Measurements from ENCODE around the gene B3GAT1.

B3GAT1 gene

DNA sequence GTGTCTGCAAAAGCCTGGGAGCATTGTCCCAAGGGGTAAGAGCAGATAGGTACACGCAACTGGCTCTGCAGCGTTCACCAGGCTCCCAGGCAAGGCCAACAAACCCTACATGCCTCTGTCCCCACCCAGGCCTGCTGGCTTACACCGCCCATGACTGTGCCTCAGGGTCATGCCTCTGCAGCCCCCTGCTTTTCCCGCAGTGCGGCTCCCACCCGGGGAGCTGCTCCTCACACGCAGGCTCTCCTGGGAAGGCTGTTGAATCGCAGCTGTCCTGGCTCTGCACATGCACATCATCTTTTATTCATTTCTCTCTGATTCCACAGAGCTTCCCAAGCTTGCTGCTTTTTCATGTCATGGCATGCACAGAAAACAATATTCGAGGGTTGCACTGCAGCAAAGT lies 29.2 kb upstream of the B3GAT1 start:
- no peak for DNase-seq

DNA sequence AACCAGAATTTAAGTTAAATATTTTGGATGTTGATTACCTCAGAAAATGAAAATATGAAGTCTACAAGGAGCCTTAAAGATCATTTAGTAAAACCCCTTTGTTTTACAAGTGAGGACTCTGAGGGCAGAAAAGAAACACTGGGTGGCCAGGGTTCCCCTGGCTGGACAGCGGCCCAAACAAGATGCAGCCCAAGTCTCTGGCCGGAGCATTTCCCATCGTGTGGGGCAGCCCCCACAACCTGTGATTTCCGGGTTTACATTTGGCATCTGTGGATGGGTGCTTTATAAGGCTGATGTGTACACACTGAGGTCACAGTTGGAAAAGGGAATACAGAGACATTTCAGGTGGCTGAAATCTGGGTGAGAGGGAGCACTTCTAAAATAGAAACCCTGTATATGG lies 28.8 kb upstream of the B3GAT1 start:
- no peak for DNase-seq

DNA sequence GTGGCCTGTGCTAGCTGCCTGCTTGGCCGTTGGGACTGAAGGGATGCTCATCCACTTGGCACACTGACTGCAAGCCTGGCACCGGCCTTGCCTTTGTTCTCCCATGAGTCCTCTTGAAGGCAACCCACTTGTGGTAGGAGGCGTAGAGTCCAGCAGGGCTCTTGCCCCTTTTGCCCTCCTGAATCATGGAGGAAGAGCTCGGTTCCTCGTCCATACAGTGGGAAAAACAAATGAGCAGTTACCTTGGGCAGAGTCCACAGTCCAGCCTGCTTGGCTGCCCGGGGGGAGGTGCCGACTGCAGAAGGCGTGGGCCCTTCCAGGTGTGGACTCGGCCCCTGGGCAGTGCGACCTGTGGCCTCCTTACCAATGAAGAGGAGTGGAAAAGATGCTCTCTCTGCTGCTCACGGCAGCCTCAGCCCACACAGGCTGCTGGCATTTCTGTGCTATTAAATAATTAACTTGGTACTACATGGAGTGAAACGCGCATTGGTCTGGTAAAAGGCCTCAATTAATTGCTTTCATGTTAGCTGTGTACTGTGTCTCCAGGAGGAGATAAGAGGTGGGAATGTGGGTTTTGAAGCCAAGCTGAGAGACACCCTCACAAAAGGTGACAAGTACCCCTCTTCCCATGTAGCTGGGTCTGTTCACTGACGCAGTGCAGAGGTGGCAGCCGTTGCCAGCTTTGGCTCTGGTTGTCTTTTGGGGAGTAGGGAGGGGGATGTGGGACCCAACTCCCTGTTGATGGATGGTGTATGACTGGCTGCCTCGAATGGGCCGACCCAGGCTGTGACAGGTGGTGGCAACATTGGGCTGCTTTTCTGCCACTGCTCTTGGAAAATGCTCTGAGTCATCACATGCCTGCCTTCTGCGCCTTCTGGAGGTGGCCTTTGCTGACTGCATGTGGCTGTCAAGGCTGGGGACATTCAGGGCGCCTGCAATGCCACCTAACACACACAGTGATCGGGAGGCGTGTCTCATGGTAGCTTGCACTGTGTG lies 26.8 kb upstream of the B3GAT1 start:
- DNase-seq: no peak

DNA sequence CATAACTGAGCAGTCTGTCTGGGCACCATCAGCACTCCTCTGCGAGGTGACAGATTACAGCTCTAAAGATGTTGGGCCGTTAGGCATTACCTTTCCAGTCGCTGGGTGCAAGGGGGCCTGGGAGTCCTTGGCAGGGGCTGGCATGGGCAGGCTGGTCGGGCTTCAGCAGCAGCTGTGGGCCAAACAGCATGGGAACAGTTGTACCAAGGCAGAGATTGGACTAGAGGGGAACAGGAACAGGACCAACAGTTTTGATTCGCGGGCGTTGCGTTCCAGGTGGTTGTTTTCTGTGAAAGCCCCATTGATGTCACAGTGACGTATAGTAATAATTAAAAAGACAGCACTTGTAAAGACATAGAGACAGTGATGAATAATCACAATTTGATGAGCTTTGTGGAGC lies 25.8 kb upstream of the B3GAT1 start:
- DNase-seq: no peak

DNA sequence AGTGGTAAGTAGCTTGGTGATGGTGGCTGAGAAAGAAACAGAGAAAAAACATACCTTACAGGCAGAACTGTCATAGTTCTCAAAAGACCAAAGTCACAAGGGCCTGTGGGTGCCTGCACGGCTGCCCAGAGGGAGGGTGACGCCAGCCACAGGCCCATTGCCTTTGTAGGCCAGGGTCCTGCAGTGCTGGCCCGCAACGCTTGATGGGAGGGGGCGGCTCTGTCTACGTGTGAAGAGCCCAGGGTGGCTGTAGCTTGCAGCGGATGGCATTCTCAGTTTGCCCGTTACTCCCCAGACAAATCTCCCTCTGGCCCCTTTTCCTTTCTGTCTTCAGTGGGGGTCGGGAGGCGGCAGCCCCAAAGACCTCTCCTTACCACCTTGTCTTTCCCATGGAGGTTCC lies 24.7 kb upstream of the B3GAT1 start:
- no peak for DNase-seq

DNA sequence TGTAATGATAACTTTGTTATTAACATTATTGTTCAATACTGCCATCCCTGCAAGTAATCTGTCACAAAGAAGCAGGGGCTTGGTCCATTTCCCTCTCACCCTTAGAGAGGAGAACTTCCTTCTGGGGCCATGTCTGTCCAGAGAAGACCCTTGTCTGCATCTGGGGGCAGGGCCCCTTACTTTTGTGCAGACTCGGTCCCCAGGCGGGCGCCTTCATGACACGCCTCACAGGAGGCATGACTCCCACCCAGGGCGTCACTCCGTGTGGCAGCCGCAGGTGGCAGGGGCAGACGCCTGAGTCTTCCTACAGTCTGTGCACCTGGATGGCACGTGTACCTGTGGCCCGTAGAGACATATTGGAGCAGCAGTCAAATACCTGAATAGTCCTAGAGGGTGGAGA lies 21.8 kb upstream of the B3GAT1 start:
- DNase-seq: no peak

DNA sequence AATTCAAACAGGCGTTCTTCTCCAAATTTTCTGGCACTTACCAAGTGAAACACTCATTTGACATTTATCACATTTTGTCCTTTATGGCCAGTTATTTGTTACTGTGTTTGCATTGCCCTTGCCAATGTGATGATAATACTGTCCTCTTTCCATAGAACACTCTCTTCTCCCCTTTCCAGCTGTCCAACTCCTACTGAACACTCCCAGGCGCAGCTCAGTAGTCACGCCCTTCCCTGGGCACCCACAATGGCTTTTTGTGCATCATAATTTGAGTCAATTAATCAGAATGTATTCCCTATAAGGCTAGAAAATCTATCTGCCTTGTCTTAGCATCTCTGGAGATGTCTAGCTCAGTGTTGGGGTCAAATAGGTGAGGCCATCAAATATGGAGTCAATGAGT lies 21.2 kb upstream of the B3GAT1 start:
- DNase-seq: no peak

DNA sequence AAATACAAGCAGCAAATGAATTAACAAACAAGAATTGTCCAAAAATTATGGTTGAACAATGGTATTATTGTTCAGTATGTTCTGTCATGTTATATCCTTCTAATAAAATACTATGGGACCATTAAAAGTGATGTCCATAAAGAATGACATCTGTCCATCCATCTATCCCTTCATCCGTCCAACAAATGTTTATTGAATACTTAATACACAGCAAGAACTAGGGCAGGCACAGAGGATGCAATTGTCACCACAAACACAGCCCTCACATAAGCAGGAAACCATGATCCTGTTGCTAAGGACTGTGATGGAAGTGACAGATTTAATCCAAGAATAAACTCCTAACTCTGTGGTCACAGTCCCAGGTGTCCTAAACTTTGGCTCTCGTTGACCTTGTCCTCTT lies 20.7 kb upstream of the B3GAT1 start:
- no peak for DNase-seq

DNA sequence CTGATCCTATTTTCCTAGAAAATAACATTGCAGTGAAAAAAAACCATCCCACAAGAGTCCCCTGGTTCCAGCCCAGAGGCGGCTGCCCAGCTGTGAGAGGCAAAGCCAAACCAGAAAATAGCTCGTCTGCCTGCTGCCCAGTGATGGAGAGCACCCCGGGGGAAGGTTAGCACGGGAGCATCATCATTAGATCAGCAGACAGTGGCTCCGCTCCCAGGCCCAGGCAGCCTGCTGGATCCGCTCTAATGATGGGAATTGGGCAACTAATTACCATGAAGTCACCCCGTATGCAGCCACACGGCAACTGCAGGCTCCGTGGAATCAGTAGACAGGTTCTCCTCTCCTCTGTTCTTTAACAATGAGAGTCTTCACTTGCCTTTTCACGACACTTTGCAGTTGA lies 17.1 kb upstream of the B3GAT1 start:
- no peak for DNase-seq

DNA sequence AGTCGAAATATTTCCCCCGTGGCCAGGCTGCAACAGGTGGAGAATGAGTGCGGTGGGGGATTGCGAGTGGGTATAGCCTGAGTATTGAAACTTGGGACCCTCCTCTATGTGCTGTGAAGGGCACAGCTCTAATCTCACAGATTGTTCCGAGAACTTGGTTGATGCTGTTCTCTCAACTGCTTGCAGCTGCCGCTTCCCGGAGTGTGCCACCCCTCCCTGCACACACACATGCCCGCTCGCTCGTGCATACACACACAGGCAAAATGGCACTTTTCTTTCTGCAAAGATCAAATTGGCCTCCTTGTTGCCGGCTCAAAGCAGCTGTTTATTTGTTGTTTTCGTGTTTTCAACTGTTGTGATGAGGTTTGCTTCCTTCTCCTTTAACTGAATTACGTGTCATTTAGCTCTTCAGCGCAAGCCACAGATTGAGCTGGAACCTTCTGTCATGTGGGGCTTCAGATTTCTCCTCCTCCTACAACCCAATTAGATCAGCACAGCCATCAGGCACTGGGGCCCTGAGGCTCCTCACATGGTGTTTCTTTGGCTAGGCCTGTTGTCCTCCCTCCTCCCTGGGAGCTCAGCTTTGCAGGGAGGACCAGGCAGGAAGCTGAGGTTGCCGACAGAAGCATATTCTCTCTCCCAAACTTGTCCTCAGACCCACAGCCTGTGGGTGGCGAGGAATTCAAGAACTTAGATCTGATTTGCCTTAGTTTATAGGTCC lies 13.9 kb upstream of the B3GAT1 start:
- no peak for DNase-seq

DNA sequence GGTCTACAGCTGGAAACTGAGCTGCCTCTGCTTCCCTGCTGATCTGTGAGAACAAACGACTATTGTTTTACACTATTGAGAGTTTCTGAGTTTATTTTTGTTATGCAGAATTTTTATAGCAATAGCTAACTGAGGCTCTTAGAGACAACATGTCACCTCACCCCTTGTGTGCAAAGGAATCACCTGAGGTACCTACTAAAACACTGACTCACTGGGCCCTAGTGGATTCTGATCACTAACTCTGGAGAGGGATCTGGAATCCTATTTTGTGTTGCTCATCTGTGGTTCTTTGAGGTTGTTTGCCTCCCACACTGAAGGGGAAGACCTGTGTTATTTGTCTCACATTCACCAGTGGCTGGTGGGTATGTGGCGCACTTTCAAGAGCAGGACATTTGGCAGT lies 13.4 kb upstream of the B3GAT1 start:
- no peak for DNase-seq

DNA sequence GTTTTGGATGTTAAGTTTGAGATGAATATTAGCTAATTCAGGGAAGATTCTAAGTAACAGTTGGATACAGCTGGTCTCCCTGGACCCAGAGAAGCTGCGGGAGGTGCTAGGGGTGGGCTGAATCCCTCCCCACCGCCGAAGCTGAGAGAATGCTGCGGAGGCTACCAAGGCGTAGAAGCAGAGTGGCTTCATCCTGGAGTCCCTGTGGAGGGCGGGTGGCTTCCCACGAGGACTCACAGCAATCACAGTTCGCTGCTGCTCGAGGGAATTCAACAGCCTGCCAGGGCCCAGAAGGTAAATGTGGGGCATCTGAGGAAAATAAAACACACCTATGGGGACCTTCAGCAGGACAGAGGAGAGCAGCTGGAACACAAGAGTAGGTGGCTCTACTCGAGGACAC lies 11.1 kb upstream of the B3GAT1 start:
- no peak for DNase-seq

DNA sequence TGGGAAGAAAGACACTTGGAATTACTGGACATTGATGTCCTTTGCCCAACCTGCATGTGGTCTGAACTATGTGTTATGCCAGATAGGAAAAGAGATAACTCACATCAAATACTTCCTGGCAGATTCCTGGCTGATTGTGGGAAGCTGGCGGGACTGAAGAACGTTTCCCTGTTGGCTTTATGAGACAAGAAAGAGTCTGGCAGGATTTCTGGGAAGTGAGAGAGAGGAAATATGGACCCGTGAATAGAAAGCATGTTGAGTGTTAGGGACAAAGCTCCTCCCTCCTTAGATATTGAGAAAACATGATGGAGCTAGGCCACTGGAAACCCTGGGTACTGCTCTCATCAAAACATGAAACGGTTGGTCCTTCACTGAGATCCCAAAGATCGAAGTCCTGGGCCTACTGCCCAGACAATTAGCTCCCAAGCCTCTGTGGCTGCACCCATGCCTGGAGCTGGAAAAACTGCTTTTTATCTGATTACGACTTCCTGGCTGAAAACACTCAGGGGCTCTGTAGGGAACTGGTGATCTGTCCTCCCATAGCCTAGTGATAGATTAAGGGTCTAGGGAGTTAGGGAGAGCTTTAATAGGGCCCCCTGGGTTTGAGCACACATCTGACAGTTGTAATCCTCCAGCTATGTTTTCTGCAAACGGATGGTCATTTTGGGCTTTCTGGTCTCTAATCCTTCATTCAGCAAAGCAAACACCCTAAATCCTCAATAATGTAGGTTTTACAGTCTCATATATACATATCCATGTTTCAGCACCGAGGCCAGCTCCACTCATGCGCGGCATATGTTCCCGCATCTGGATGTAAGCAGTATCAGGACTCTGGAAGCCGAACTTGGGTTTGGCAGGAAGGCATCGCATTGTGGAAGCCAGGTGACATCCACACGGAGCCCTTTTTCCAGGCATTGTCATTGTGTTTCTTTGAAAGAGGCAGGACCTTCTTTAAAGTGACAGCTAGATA lies 6.1 kb upstream of the B3GAT1 start:
- no peak for DNase-seq

DNA sequence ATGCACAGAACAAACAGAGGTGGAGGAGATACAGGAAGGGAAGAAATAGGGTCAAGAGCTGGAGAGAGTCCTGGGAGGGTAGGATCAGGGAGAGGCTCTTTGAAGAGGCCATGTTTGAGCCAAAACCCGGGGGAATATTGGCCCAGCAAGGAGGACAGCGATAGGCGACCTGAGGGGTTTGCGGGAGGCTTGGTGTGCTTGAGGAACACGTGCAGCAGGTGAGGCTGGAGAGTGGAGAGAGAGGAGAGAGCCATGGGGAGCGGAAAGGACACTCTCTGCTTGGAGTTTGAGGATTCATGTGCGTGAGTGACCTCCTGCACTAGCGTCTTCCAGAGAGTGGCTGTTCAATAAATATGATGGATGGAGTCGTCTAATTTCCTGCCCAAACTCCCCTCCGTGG lies 4.7 kb upstream of the B3GAT1 start:
- no peak for DNase-seq

DNA sequence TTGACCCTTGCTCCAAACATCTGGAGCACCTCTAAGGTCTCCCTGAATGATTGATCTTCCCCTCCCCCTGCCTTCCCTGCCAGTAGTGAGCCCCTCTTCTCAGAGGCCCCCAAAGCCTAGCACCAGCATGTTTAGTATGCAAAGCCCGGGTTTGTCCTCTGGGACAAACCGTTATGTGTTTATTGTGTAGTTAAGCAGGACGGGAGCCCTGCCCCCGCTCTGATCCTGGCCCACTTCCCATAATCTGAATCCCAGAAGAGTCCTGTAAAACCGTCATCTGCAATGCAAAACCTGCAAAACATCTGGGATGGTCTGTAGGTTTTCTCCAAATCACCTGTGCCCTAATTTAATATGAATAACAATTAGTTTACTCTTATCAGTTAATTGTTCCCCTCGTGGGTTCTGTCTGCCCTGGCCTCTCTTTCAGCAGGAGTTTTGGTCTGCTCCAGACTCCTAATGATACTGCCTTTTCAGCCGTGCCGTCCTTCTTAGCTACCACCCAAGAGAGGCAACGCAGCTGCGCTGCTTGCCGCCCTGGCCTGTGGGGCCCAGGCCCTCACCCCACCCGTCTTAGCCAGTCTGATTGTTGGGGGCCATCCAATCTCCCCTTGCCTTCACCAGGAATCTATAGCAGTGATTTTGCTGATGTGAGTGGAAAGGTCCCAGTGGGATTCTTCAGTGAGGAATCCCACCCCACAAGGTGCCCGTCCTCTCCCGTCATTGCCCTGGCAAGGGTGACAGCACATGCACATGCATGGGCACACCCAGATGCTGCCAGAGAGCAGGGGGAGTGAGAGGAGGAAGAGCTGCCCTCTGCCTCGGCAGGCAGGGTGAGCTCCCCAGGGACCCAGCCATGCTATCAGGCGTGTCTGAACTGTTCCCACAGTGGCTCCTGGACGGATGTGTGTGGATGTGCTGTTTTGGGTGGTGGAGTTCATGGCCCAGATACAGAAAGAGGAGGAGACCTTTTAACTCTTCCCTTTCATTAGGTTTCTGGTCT lies 3.0 kb upstream of the B3GAT1 start:
- DNase-seq: no peak

DNA sequence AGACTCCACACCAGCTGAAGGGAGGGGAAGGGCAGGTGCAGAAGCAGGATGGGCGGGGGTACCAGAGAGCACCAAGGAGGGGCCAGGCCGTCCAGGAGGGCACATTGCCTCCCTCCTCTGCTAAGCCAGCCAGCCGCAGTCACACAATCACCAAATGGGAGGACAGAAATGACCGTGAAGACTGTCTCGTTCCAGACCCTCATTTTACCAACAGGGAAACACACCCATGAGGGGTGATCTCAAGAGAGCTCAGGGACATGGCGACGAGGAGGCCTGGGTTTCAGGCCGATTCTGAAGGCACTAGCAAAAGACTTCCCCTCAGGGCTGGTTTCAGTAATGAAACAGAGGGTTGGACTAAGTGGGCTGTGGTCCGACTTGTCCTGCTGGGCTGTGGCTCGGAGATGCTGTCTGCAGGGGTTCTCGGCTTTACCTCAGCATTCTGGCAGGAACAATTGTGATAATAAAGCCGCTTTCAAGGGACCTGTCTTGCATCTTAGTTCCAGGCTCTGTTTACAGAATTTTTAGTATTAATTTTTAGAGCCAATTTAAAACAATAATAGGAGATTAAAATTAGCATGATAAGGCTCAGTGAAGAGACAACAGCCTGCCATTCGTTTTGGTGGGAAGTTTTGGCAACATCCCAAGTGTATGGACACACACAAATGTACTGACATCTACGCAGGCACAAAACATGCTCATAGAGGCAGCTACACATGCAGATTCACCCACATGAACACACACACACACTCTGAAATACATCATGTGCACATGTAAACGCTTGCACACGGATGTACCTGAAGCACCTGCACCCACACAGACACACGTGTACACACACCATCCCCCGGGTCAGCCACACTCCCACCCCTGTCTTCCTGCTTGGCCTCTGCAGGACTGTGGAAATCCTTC lies 2.0 kb upstream of the B3GAT1 start:
- DNase-seq: no peak

DNA sequence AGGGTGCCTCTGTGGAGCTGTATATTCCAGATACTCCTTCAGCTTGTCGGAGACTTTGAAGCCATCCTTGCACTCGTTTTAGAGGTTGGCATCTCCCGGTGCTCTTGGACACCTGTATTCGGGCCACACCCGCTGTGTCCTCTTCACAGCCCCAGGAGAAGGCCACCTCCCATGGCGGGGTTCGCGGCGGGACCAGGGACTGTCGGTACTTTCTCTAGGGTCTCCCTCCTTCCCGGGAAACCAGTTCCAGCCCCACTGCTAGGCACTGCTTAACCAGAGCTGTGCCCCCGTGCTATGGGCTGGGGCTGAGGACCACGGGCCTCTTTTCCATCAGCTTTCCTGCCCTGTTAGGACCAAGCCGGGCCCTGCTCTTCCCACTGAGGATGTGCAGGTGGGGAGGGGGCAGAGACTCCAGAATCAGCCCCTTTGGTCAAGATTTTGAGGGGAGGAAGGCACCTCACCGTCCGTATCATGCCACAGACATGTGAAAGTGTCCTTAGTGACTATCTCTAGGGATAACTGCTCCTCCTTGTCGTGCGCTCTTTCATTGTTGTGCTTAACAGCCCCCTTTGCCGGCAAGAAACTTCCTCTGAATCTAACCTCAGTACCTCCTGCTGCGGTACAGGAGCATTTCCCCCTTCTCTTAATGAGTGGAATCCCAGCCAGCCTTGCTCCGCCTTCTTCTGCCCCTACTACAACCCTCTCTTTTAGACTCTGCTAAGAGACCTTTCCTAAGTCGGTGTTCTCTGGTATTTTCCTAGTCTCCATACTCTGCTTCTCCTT lies 1.2 kb upstream of the B3GAT1 start:
- no peak for DNase-seq

DNA sequence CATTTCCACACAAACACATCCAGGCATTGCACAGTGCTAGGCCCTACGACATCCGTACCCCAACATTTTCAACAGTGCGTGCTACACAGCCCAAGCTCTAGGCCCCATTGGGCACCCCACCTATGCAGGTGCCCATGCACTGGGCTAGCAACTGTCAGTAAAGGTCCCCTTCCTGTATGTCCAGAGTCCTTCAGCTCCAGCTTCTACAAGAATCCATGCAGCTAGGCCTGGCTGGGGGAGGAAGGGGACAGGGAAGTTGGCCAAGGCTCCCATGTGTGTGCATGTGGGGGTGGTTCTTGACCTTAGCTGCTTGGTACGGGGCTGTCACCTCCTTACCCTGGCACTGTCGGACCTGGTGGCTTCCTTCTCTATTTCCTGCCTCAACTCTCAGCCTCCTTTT lies 1.3 kb downstream of the B3GAT1 start:
- no peak for DNase-seq

DNA sequence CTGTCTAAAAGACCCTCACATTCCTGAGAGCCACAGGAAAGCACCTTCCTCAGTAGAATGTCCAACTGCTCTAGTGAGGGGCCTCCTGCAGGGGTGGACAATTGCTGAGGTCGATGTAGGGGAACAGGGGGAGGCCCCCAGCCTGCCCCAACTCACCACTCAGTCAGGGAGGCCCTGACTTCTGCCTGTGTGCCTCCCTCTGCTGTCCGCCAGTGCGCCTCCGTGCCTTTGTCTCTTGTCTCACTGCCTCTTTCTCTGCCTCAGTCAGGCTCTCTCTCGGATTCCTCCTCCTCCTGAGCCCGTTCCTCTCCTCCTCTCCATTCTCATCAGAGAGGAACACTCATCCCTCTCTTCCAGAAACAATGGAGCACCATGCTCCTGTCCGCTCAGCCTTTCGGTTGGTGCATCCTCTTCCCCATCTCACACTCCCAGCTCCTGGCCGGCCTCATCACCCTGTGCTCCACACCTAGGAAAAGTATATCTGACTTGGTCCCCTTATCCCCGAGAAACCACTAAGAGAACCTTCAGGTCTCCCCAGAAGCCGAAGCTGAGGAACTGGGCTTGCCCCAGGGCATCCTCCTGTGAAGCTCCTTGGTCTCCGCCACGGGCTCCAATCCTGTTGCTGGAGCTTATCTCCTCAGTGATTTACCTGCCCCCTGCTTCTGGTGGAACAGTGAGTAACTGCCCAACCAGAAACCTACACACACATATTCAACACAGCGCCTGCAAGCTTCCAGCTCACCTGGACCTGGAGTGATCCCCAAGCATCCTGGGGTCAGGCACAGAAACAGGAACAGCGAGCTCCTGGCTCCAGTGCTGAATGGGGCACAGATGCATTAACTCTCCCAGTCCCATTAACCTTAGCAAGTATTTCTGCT lies 2.3 kb downstream of the B3GAT1 start:
- peak; percentile 15 for DNase-seq
